CD14-positive monocyte (primary cell): ENCODE results near the gene GPR55. TPM values are rescaled to one million over a fixed set of nuclear protein-coding genes. Genes with fewer than 3 reads are reported as not detected.

Source experiments
- DNase-seq, 3 donors: peaks; one replicate each; pipeline ENCODE4 v3.0.0-alpha.2; 2011 to 2022
- H2AFZ ChIP-seq: 2 replicates; pipeline ENCODE4 v1.6.0; 2012; ENCODE audit warnings: mild to moderate bottlenecking, low read depth, low read length, inconsistent platforms; ENCODE audit not compliant: insufficient read depth, poor library complexity, severe bottlenecking
- H3K27ac ChIP-seq, 2 donors: 1 replicate in 1 of 2; 2 replicates in 1 of 2; pipeline ENCODE4 v1.5.1; 2012 to 2013; ENCODE audit warnings: low read length in 2 of 2, control low read depth in 1 of 2, inconsistent platforms in 1 of 2, low read depth in 1 of 2, mild to moderate bottlenecking in 1 of 2
- H3K27me3 ChIP-seq, 2 donors: one replicate each; pipeline versions ENCODE4 v1.6.0 to v1.6.1; 2011 to 2013; ENCODE audit warnings: low read length in 2 of 2; ENCODE audit not compliant: control insufficient read depth in 2 of 2, insufficient read depth in 2 of 2
- H3K36me3 ChIP-seq, 2 donors: replicated peaks in 1 of 2; 1 replicate in 1 of 2; 2 replicates in 1 of 2; pipeline versions ENCODE4 v1.5.1 to v1.6.1; 2012 to 2013; ENCODE audit warnings: low read length in 2 of 2, control low read depth in 1 of 2, inconsistent platforms in 1 of 2, mild to moderate bottlenecking in 1 of 2; ENCODE audit not compliant: insufficient read depth in 2 of 2, control insufficient read depth in 1 of 2
- H3K4me1 ChIP-seq, 2 donors: 1 replicate in 1 of 2; 2 replicates in 1 of 2; pipeline versions ENCODE4 v1.5.1 to v1.6.1; 2012 to 2013; ENCODE audit warnings: low read length in 2 of 2, control low read depth in 1 of 2, inconsistent platforms in 1 of 2, mild to moderate bottlenecking in 1 of 2, moderate library complexity in 1 of 2; ENCODE audit not compliant: insufficient read depth in 2 of 2, control insufficient read depth in 1 of 2
- H3K4me2 ChIP-seq: replicated peaks from 2 replicates; pipeline ENCODE3; 2012; ENCODE audit warnings: low read length, moderate library complexity, mild to moderate bottlenecking; ENCODE audit not compliant: poor library complexity, severe bottlenecking; ENCODE audit errors: extremely low read depth
- H3K4me3 ChIP-seq, 3 experiments: fragments of 200-600 bp in 1 of 3; sonication (generic) in 1 of 3; replicated peaks in 1 of 3; 1 replicate in 2 of 3; 2 replicates in 1 of 3; pipeline ENCODE4 v1.5.1; 2011 to 2013; ENCODE audit warnings: low read length in 3 of 3, mild to moderate bottlenecking in 3 of 3, control low read depth in 2 of 3, low read depth in 2 of 3, inconsistent platforms in 1 of 3, moderate library complexity in 1 of 3
- H3K79me2 ChIP-seq: 2 replicates; pipeline ENCODE4 v1.6.0; 2012; ENCODE audit warnings: mild to moderate bottlenecking, control low read depth, inconsistent platforms, low read length, moderate library complexity; ENCODE audit not compliant: insufficient read depth
- H3K9ac ChIP-seq: 2 replicates; pipeline ENCODE4 v1.6.0; 2017; ENCODE audit warnings: low read length, mild to moderate bottlenecking; ENCODE audit not compliant: insufficient read depth, poor library complexity, severe bottlenecking
- H3K9me3 ChIP-seq, 2 donors: replicated peaks in 1 of 2; 1 replicate in 1 of 2; 2 replicates in 1 of 2; pipeline versions ENCODE4 v1.5.1 to v1.6.1; 2012 to 2013; ENCODE audit warnings: low read length in 2 of 2, control low read depth in 1 of 2; ENCODE audit not compliant: control insufficient read depth in 1 of 2, insufficient read depth in 1 of 2
- H4K20me1 ChIP-seq: 2 replicates; pipeline ENCODE4 v1.6.0; 2012; ENCODE audit warnings: mild to moderate bottlenecking, low read length, control low read depth, moderate library complexity; ENCODE audit not compliant: insufficient read depth
- H3K27ac Mint-ChIP-seq, 7 donors: one replicate each; pipeline ENCODE4 v1.8.0; 2020; ENCODE audit warnings: mild to moderate bottlenecking in 7 of 7, mixed read lengths in 7 of 7, moderate library complexity in 6 of 7, inconsistent platforms in 2 of 7
- H3K27me3 Mint-ChIP-seq, 3 donors: one replicate each; pipeline ENCODE4 v1.8.0; 2021 to 2022; ENCODE audit warnings: low read depth in 3 of 3, mild to moderate bottlenecking in 3 of 3, mixed read lengths in 3 of 3, moderate library complexity in 3 of 3, inconsistent platforms in 1 of 3
- H3K36me3 Mint-ChIP-seq, 2 donors: one replicate each; pipeline ENCODE4 v1.8.0; 2020; ENCODE audit warnings: mixed read lengths in 2 of 2, inconsistent platforms in 1 of 2, mild to moderate bottlenecking in 1 of 2
- H3K4me1 Mint-ChIP-seq: one replicate; pipeline ENCODE4 v1.8.0; 2020; ENCODE audit warnings: mild to moderate bottlenecking, mixed read lengths
- H3K4me3 Mint-ChIP-seq, 2 donors: one replicate each; pipeline ENCODE4 v1.8.0; 2020; ENCODE audit warnings: mild to moderate bottlenecking in 2 of 2, mixed read lengths in 2 of 2, moderate library complexity in 1 of 2
- H3K9me3 Mint-ChIP-seq, 7 donors: one replicate each; pipeline ENCODE4 v1.8.0; 2020 to 2022; ENCODE audit warnings: mixed read lengths in 7 of 7, mild to moderate bottlenecking in 6 of 7, moderate library complexity in 6 of 7, inconsistent platforms in 2 of 7
- CTCF ChIP-seq: fragments of 200-600 bp; IDR thresholded peaks from one replicate; pipeline ENCODE4 v1.8.0; 2022; ENCODE audit warnings: antibody characterized with exemption, mild to moderate bottlenecking
- WGBS: methylation state at CpG from one replicate; pipeline ENCODE4 v1.1.5; 2013; ENCODE audit warnings: missing lambda C conversion rate; ENCODE audit not compliant: insufficient coverage; 5-methylcytosine and 5-hydroxymethylcytosine counted together
- intact Hi-C, 2 donors: fragments of 100-400 bp; cut with micrococcal nuclease; formaldehyde crosslinking; loops; one replicate each; pipeline versions ENCODE4 v1.15.0 to v1.15.1; 2023
- polyA plus RNA-seq, 3 donors: library from polyadenylated mRNA; depleted of rRNA in 1 of 3; unstranded in 2 of 3; stranded (reverse) in 1 of 3; fragments of 300-500 nt in 2 of 3; fragments of >200 nt in 1 of 3; fragmentation: Illumina TruSeq in 2 of 3; gene quantifications; 1 replicate in 2 of 3; 2 replicates in 1 of 3; pipeline ENCODE4 v1.2.3, GENCODE V29; 2012 to 2021

The GPR55 gene
- polyA plus RNA-seq, 3 donors, result 0.11 to 0.12 TPM; not detected in 1

GRCh38 chr2:230874456-230874855 is 50.6 kb downstream of the GPR55 start:
- no peaks in the 10 kb centered on the region for H3K79me2 ChIP-seq
- intact Hi-C loops, result no loop called here
- no peak overlapping the region for H3K9ac ChIP-seq
- no peaks in the 10 kb centered on the region for H3K27me3 ChIP-seq
- no peaks in the 10 kb centered on the region for H4K20me1 ChIP-seq
- H2AFZ ChIP-seq, result no peak overlapping the region
- H3K27ac ChIP-seq, result no peak overlapping the region
- no peak for TF ChIP-seq CTCF
- Mint-ChIP-seq H3K36me3 (no peaks in the 10 kb centered on the region), H3K27me3 (peaks cover 0 to 6% (median 3%) of the 10 kb centered on the region in 3 donors), H3K9me3 (no peaks in the 10 kb centered on the region), H3K27ac (no peak overlapping the region), H3K4me1 (peaks cover 33% of the 10 kb centered on the region), H3K4me3 (no peak overlapping the region)
- peaks cover 29 to 30% of the 10 kb centered on the region in 2 donors for H3K4me1 ChIP-seq
- WGBS, result 89% methylated on average over 11 of the region's 11 CpGs
- H3K36me3 ChIP-seq, result no peaks in the 10 kb centered on the region
- no peaks in the 10 kb centered on the region for H3K9me3 ChIP-seq
- H3K4me2 ChIP-seq, result no peak overlapping the region
- no peak overlapping the region for H3K4me3 ChIP-seq
- no peak for DNase-seq

GRCh38 chr2:230873661-230874401 is 51.2 kb downstream of the GPR55 start:
- WGBS, result 84% methylated on average over 9 of the region's 13 CpGs
- Mint-ChIP-seq H3K4me3 (no peak overlapping the region), H3K27me3 (peaks cover 0 to 9% (median 3%) of the 10 kb centered on the region in 3 donors), H3K4me1 (peaks cover 39% of the 10 kb centered on the region), H3K36me3 (no peaks in the 10 kb centered on the region), H3K27ac (no peak overlapping the region), H3K9me3 (no peaks in the 10 kb centered on the region)
- Histone ChIP-seq H3K4me1 (peaks cover 29 to 33% of the 10 kb centered on the region in 2 donors), H3K9me3 (no peaks in the 10 kb centered on the region), H3K27ac (no peak overlapping the region), H3K4me3 (no peak overlapping the region), H3K4me2 (no peak overlapping the region), H3K79me2 (no peaks in the 10 kb centered on the region), H3K36me3 (no peaks in the 10 kb centered on the region), H4K20me1 (no peaks in the 10 kb centered on the region), H3K27me3 (no peaks in the 10 kb centered on the region), H2AFZ (no peak overlapping the region), H3K9ac (no peak overlapping the region)
- DNase-seq, result no peak
- intact Hi-C loops, result no loop called here
- no peak for TF ChIP-seq CTCF
